ENCODE results near the gene TFB2M. TPM values are rescaled to one million over a fixed set of nuclear protein-coding genes. Genes with fewer than 3 reads are reported as not detected.

The TFB2M gene
- polyA plus RNA-seq, 3 donors, result 4.9 to 9.7 (median 7.9) TPM

- Histone ChIP-seq H3K36me3 (replicated peaks in 1 of 2; ENCODE audit: control insufficient read depth in 1 of 2, insufficient read depth in 2 of 2, low read length in 2 of 2) (peaks cover 66 to 93% of the 10 kb centered on the region in 2 donors), H3K79me2 (ENCODE audit: insufficient read depth, low read length) (peaks cover 4% of the 10 kb centered on the region), H4K20me1 (ENCODE audit: insufficient read depth, low read length) (no peaks in the 10 kb centered on the region), H3K9ac (ENCODE audit: insufficient read depth, low read length, poor library complexity, severe bottlenecking) (no peak overlapping the region), H3K27ac (ENCODE audit: low read depth in 1 of 2, low read length in 2 of 2) (no peak overlapping the region), H3K9me3 (replicated peaks in 1 of 2; ENCODE audit: control insufficient read depth in 1 of 2, insufficient read depth in 1 of 2, low read length in 2 of 2) (no peaks in the 10 kb centered on the region), H3K4me2 (replicated peaks; ENCODE audit: extremely low read depth, low read length, poor library complexity, severe bottlenecking) (no peak overlapping the region), H3K4me3 (replicated peaks in 1 of 3; ENCODE audit: low read depth in 2 of 3, low read length in 3 of 3) (no peak overlapping the region), H3K27me3 (ENCODE audit: control insufficient read depth in 2 of 2, insufficient read depth in 2 of 2, low read length in 2 of 2) (no peaks in the 10 kb centered on the region), H2AFZ (ENCODE audit: insufficient read depth, low read depth, low read length, poor library complexity, severe bottlenecking) (no peak overlapping the region), H3K4me1 (ENCODE audit: control insufficient read depth in 1 of 2, insufficient read depth in 2 of 2, low read length in 2 of 2) (no peaks in the 10 kb centered on the region)
- no peaks in the 10 kb centered on the region for H3K4me1 Mint-ChIP-seq
- TF ChIP-seq, protein P1, sequence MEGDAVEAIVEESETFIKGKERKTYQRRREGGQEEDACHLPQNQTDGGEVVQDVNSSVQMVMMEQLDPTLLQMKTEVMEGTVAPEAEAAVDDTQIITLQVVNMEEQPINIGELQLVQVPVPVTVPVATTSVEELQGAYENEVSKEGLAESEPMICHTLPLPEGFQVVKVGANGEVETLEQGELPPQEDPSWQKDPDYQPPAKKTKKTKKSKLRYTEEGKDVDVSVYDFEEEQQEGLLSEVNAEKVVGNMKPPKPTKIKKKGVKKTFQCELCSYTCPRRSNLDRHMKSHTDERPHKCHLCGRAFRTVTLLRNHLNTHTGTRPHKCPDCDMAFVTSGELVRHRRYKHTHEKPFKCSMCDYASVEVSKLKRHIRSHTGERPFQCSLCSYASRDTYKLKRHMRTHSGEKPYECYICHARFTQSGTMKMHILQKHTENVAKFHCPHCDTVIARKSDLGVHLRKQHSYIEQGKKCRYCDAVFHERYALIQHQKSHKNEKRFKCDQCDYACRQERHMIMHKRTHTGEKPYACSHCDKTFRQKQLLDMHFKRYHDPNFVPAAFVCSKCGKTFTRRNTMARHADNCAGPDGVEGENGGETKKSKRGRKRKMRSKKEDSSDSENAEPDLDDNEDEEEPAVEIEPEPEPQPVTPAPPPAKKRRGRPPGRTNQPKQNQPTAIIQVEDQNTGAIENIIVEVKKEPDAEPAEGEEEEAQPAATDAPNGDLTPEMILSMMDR (IDR thresholded peaks at IDR 0.05), result no peak
- H3K27ac Mint-ChIP-seq, result no peak overlapping the region
- no peak overlapping the region for H3K4me3 Mint-ChIP-seq
- WGBS (ENCODE audit: insufficient coverage), result 75% methylated on average over 8 of the region's 11 CpGs
- no peak for DNase-seq
- peaks cover 69 to 91% of the 10 kb centered on the region in 2 donors for H3K36me3 Mint-ChIP-seq
- H3K9me3 Mint-ChIP-seq, result peaks cover 0 to 2% (median 0%) of the 10 kb centered on the region in 7 donors
- intact Hi-C loops (cut with micrococcal nuclease), result no loop called here
- peaks cover 0 to 1% (median 0%) of the 10 kb centered on the region in 3 donors for H3K27me3 Mint-ChIP-seq (ENCODE audit: low read depth in 3 of 3)
Measured at GRCh38 chr1:246550402-246550801, 15.7 kb downstream of the TFB2M start.

- no peaks in the 10 kb centered on the region for H3K4me1 Mint-ChIP-seq
- H3K4me1 ChIP-seq (ENCODE audit: control insufficient read depth in 1 of 2, insufficient read depth in 2 of 2, low read length in 2 of 2), result no peaks in the 10 kb centered on the region
- H3K36me3 Mint-ChIP-seq, result peaks cover 68 to 91% of the 10 kb centered on the region in 2 donors
- no peaks in the 10 kb centered on the region for H4K20me1 ChIP-seq (ENCODE audit: insufficient read depth, low read length)
- no peak overlapping the region for H3K9ac ChIP-seq (ENCODE audit: insufficient read depth, low read length, poor library complexity, severe bottlenecking)
- H3K27me3 ChIP-seq (ENCODE audit: control insufficient read depth in 2 of 2, insufficient read depth in 2 of 2, low read length in 2 of 2), result no peaks in the 10 kb centered on the region
- H2AFZ ChIP-seq (ENCODE audit: insufficient read depth, low read depth, low read length, poor library complexity, severe bottlenecking), result no peak overlapping the region
- peaks cover 65 to 93% of the 10 kb centered on the region in 2 donors for H3K36me3 ChIP-seq (replicated peaks in 1 of 2; ENCODE audit: control insufficient read depth in 1 of 2, insufficient read depth in 2 of 2, low read length in 2 of 2)
- no peaks in the 10 kb centered on the region for H3K9me3 ChIP-seq (replicated peaks in 1 of 2; ENCODE audit: control insufficient read depth in 1 of 2, insufficient read depth in 1 of 2, low read length in 2 of 2)
- TF ChIP-seq, protein P1 (IDR thresholded peaks at IDR 0.05), result no peak
- no peak overlapping the region for H3K4me2 ChIP-seq (replicated peaks; ENCODE audit: extremely low read depth, low read length, poor library complexity, severe bottlenecking)
- H3K27ac Mint-ChIP-seq, result no peak overlapping the region
- H3K4me3 Mint-ChIP-seq, result no peak overlapping the region
- intact Hi-C loops (cut with micrococcal nuclease), result no loop called here
- peaks cover 0 to 2% (median 0%) of the 10 kb centered on the region in 7 donors for H3K9me3 Mint-ChIP-seq
- WGBS (ENCODE audit: insufficient coverage), result no CpG with 5 or more reads among the region's 4 CpGs
- no peak overlapping the region for H3K4me3 ChIP-seq (replicated peaks in 1 of 3; ENCODE audit: low read depth in 2 of 3, low read length in 3 of 3)
- DNase-seq, result no peak
- peaks cover 4% of the 10 kb centered on the region for H3K79me2 ChIP-seq (ENCODE audit: insufficient read depth, low read length)
- H3K27me3 Mint-ChIP-seq (ENCODE audit: low read depth in 3 of 3), result peaks cover 0 to 1% (median 0%) of the 10 kb centered on the region in 3 donors
- H3K27ac ChIP-seq (ENCODE audit: low read depth in 1 of 2, low read length in 2 of 2), result no peak overlapping the region
Measured at GRCh38 chr1:246549665-246550064, 16.4 kb downstream of the TFB2M start.

All from CD14-positive monocyte (primary cell).